Osteocyte (in vitro differentiated cells): Measurements from ENCODE around the gene DMD. TPM values are rescaled to one million over a fixed set of nuclear protein-coding genes. Genes with fewer than 3 reads are reported as not detected.
"Not testable (repeated sequence)": the region's sequence is repeated elsewhere in the genome, so short reads cannot be mapped to it uniquely, and the experiment has no call there.

Experiments used
- DNase-seq: peaks from one replicate; pipeline ENCODE4 v3.0.0; 2021; ENCODE audit warnings: mixed read lengths; ENCODE audit not compliant: unreplicated experiment; ENCODE audit errors: extremely low spot score
- H3K27ac Mint-ChIP-seq: one replicate; pipeline ENCODE4 v1.8.0; 2021; ENCODE audit warnings: mild to moderate bottlenecking, mixed read lengths; ENCODE audit not compliant: unreplicated experiment
- H3K27me3 Mint-ChIP-seq: one replicate; pipeline ENCODE4 v1.8.0; 2021; ENCODE audit warnings: mixed read lengths; ENCODE audit not compliant: unreplicated experiment
- H3K36me3 Mint-ChIP-seq: one replicate; pipeline ENCODE4 v1.8.0; 2021; ENCODE audit warnings: mixed read lengths; ENCODE audit not compliant: unreplicated experiment
- H3K4me1 Mint-ChIP-seq: one replicate; pipeline ENCODE4 v1.8.0; 2021; ENCODE audit warnings: mixed read lengths; ENCODE audit not compliant: unreplicated experiment
- H3K4me3 Mint-ChIP-seq: one replicate; pipeline ENCODE4 v1.8.0; 2021; ENCODE audit warnings: mild to moderate bottlenecking, moderate library complexity, mixed read lengths; ENCODE audit not compliant: unreplicated experiment
- H3K9me3 Mint-ChIP-seq: one replicate; pipeline ENCODE4 v1.8.0; 2021; ENCODE audit warnings: mixed read lengths; ENCODE audit not compliant: unreplicated experiment
- CTCF ChIP-seq: fragments of 200-600 bp; sonication (generic); IDR thresholded peaks from 2 replicates; pipeline ENCODE4 v1.5.0; 2021; ENCODE audit warnings: antibody characterized with exemption, mild to moderate bottlenecking, moderate library complexity
- total RNA-seq: library from RNA; stranded (reverse); gene quantifications from 2 replicates; pipeline ENCODE4 v1.2.1, GENCODE V29; 2021

The DMD gene
- total RNA-seq, 1 donor from 2014 or later, result 317 TPM

GRCh38 chrX:32533848-32534247 lies 677.5 kb downstream of the DMD start:
- no peak for DNase-seq
- TF ChIP-seq CTCF, result no peak
- H3K27me3 Mint-ChIP-seq, result no peaks in the 10 kb centered on the region
- no peak overlapping the region for H3K27ac Mint-ChIP-seq
- H3K4me1 Mint-ChIP-seq, result peaks cover 4% of the 10 kb centered on the region
- no peak overlapping the region for H3K4me3 Mint-ChIP-seq
- no peaks in the 10 kb centered on the region for H3K9me3 Mint-ChIP-seq
- H3K36me3 Mint-ChIP-seq, result no peaks in the 10 kb centered on the region

GRCh38 chrX:32532262-32532661 lies 679.1 kb downstream of the DMD start:
- TF ChIP-seq CTCF, result no peak
- H3K4me1 Mint-ChIP-seq, result peaks cover 4% of the 10 kb centered on the region
- no peaks in the 10 kb centered on the region for H3K9me3 Mint-ChIP-seq
- DNase-seq, result no peak
- H3K27ac Mint-ChIP-seq, result no peak overlapping the region
- H3K36me3 Mint-ChIP-seq, result no peaks in the 10 kb centered on the region
- H3K27me3 Mint-ChIP-seq, result no peaks in the 10 kb centered on the region
- no peak overlapping the region for H3K4me3 Mint-ChIP-seq

- Mint-ChIP-seq H3K4me1 (peaks cover 4% of the 10 kb centered on the region), H3K27ac (no peak overlapping the region), H3K9me3 (no peaks in the 10 kb centered on the region), H3K4me3 (peak overlapping the region; percentile 57), H3K27me3 (no peaks in the 10 kb centered on the region), H3K36me3 (no peaks in the 10 kb centered on the region)
- no peak for DNase-seq
- TF ChIP-seq CTCF, result peak; percentile 84
These were observed 680.4 kb downstream of the DMD start for GRCh38 chrX:32530802-32531403.

- not testable (repeated sequence) for H3K27me3 Mint-ChIP-seq, H3K27ac Mint-ChIP-seq, DNase-seq, H3K4me1 Mint-ChIP-seq, H3K36me3 Mint-ChIP-seq, H3K4me3 Mint-ChIP-seq, H3K9me3 Mint-ChIP-seq
These were observed 682.9 kb downstream of the DMD start for GRCh38 chrX:32528451-32528850.

- no peak for DNase-seq
- TF ChIP-seq CTCF, result no peak
- Mint-ChIP-seq H3K9me3 (peaks cover 8% of the 10 kb centered on the region), H3K4me1 (no peaks in the 10 kb centered on the region), H3K4me3 (no peak overlapping the region), H3K27me3 (no peaks in the 10 kb centered on the region), H3K27ac (no peak overlapping the region), H3K36me3 (no peaks in the 10 kb centered on the region)
These were observed 686.1 kb downstream of the DMD start for GRCh38 chrX:32525234-32525633.

- Mint-ChIP-seq H3K9me3 (peaks cover 8% of the 10 kb centered on the region), H3K27ac (no peak overlapping the region), H3K36me3 (no peaks in the 10 kb centered on the region), H3K4me1 (no peaks in the 10 kb centered on the region), H3K4me3 (no peak overlapping the region), H3K27me3 (no peaks in the 10 kb centered on the region)
- DNase-seq, result no peak
- no peak for TF ChIP-seq CTCF
These were observed 687.0 kb downstream of the DMD start for GRCh38 chrX:32524385-32524784.
